Activated CD4-positive, alpha-beta T cell treated with anti-CD3 and anti-CD28 coated beads, Interleukin-2, amount 50 U/mL, for 24 hours (primary cell): ENCODE measurements around the gene RAB27B.

Experiments used
- DNase-seq, 2 donors: peaks; one replicate each; pipeline ENCODE4 v3.0.0-alpha.2; 2020; ENCODE audit warnings: low read depth in 1 of 2, low spot score in 1 of 2

RAB27B gene

DNA sequence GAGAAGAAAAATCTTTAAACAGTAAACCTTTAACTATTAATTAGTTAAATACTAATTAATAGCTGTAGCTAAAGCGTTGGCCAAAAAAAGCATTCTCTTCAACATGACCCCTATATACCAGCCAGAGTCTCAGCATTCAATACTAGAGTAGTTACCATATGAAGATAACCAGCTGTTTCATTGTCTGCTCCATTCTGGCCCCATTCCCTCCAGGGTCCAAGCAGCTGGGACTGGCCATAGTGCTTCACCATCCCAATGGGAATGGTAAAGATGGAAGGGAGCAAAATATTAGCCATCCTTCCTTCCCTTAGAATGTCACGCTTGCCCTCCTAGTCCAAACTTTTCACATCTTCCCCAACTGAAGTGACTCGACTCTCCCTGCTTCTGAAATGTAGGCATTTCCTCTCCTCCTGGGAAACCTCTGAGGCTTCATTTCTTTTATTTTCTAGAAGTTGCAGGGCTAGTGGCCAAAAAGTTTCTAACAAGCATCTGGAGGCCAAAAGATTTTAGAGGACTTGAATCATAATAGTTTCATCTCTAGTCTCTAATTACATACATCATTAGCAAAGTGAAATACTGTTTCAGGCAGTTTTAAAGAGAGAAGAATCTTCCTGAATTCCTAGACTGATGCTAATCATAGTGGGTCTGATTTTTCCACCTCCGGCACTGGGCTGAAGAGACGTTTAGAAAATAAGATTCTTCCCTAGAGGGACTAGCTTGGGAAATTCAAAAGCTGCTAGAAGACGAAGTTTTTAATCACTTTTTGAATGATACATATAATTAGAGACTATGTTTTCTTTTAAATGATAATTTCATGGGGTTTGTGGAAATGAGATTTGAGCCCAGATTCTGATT lies 78.3 kb downstream of the RAB27B start:
- no peak for DNase-seq

DNA sequence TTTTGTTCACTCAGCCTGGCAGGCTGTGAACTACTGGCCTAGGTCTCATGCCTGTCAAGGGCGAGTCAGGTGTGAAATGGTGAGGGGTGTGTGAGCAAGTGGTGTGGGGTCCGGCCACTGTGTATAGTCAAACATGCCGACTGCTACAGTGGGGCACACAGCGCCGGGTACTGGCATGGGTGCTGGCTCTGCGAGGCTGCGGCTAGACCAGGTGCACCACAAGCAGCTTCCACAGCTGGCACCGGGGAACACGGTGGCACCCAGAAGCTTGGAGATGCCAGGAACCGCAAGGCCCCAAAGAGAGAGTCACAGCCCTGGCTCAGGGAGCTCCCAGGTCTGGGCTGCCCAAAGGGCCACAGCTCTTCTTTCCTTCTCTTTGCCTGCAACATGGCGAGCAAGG lies 81.3 kb downstream of the RAB27B start:
- DNase-seq = no peak

DNA sequence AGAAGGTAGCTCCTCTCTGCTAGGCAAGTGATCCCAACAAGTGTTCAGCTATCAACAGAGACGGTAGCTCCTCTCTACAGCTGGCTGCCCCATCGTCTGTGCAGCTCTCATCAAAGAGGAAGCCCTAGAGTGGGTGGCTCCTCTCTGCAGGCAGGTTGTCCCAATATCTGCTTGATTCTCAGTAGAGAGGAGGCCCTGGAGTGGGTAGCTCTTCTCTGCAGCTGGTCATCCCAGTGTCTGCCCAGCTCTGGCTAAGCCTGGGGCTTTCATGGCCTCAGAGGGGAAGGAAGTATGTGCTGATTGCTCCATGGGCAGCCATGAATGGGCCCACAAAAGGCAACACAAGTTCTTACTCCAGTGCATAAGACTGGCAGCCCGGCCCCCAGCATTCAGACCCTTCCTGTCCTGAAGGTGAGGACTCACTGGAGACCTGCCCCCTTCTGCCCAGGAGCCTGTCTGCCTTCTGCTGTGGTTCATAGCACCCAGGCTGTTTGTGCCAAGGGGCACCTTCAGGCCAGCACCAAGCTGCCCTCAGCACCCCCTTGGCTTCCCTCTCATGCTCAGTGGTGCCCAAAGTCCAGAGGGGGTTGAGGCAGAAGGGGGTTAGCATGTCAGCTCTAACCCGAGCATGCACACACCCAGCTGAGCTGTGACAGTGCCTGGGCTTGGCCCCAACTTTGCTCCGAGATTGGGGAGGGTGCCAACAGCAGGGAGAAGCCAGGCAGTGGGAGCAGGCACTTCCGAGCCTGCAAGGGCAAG lies 82.1 kb downstream of the RAB27B start:
- no peak for DNase-seq

DNA sequence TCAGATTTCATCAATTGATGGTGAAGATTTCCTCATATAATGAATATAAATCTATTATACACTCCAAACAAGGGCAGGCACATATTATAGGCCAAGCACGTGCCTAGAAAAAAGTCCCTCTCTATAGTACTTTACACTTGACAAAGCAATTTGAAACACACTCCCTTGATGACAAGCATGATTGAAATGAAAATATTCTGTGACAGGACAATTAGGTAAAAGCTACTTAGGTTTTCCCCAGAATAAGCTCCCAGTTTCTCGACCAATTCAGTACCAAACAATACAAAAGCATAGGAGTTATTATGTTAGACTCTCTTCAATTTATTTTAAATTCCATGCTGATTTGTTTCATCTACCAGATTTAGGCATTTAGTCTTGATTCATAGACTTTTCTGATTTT lies 83.3 kb downstream of the RAB27B start:
- no peak for DNase-seq

DNA sequence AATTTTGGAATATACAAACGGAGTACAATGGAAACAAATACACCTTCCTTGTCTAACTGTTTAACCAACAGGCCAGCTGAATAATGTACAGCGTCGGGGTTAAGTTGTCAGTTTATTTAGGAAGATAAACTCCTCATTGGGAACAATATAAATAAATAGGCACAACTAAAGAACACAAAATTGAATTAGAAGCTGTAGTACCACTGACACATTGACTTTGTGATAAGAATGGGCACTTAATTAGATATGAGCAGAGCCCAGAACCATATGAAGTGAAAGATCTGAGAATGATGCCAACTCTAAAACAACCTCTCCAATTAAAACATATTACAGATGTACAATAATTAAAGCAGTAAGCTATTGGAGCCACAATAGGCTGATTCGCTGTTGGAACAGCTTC lies 86.5 kb downstream of the RAB27B start:
- DNase-seq = no peak

DNA sequence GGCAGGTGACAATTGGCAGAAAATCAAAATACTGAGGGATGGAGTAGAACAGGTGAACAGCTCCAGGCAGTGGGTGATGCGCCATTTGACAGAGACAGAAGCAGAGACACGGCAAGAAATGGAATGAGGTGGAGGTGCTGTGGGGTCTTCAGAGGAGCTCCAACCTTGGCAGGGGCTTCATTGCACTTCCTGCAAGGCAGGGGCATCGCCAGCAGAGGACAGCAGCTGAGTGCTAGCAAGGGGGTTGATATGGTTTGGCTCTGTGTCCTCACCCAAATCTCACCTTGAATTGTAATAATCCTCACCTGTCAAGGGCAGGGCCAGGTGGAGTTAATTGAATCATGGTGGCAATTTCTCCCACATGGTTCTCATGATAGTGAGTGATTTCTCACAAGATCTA lies 88.2 kb downstream of the RAB27B start:
- no peak for DNase-seq

DNA sequence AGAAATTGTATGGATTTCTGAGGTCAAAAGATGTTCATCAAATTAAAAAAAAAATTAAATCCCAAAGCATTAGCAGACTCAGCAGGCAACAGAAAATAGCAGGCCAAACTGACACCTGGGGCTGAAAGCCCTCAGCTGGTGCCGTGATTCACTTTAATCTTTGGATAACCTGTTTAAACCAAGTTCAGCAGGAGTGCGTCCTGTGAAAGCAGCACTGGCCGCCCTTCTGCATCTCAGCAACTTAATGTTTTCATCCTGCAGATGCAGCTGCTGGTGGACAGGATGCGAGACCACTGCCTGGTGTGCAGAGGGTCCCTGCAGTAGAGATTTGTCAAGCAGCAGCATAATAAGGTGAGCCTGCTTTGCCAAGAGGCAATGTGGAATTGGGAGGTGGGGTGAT lies 89.8 kb downstream of the RAB27B start:
- no peak for DNase-seq

DNA sequence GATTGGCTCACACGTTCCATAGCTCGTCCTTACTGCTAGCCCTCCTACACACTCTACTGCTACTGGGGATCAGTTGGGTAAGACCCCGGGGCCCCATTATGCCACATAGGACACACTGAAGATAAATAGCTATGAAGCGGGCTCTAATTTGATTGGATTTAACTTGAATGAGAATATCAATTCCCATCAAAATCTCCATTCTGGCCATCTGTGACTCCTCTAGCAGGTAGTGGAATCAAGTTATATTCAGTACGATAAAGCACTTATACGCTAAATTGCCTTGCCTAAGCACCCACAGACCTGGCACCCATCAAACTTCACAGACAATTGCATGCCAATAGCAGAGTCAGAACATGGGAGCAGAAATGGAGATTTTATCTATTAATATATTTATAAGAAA lies 91.1 kb downstream of the RAB27B start:
- no peak for DNase-seq

DNA sequence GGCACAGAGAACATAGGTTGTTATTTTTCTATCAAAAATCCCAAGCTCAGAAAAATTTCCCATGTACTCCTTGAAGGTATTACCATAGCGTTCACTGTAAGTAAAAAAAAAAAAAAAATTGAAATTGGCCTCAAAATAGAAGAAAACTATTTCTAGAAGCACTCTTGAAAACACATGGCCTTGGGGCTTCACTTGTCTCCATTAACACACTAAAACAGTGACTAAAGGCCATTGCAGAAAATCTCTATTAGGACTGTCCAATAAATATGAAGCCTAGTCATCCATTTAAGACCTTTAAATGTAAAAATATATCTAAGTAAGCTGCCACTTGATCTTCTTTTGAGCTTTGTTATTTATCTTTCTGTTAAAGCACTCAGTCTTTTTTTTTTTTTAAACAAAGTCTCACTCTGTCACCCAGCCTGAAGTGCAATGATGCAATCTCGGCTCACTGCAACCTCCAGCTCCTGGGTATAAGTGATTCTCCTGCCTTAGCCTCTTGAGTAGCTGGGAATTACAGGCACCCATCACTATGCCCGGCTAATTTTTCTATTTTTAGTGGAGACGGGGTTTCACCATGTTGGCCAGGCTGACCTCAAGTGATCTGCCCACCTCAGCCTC lies 95.2 kb downstream of the RAB27B start:
- DNase-seq = no peak

DNA sequence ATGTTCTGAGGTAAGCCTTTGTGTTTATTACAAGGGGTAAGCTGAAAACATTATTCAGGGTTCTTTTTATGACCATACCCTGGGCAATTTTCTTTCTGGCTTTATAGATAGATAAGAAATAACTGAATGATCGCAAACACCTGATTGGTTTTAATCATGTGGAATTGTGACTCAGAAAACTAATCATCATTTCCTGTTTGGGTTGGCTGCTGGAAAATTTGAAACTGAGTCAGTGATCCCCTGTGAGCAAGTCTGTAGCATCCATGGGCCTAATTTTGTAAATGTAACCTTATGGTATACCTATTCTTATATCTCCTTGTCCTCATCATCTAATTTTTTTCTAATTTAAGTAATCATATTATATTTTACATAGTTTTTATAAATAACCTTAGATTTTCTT lies 96.7 kb downstream of the RAB27B start:
- DNase-seq = no peak

DNA sequence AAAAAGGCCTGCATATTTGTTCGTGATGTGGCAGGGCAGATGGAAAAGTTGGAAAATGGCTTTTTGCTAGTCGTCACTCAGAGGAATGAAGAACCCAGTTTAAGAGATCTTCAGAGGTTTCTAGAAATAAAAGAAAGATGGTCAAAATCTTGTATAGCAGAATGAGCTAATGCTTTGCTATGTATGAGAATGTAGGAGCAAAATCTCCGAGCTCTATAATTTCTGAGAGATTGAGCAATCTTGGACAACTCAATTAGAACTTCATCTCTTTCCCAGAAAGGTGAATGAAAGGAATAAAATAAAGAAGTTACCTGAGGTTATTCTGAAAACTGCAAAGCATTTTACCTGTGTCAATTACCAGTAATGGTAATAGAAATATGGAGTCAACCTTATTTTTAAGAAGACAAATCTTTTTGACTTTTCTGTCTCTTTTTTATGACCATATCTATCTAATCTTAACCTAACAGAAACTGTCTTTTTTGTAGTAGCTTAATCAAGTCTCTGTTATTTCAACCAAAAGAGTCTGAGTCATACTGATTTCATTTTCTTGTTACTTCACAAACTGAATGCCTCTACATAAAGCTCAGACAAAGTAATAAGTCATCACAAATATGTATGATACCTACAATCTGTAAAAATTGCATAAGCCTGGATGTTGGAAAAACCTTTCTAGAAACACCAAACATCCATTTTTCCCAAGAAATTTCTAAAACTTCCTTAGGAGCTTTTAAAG lies 98.5 kb downstream of the RAB27B start:
- no peak for DNase-seq

DNA sequence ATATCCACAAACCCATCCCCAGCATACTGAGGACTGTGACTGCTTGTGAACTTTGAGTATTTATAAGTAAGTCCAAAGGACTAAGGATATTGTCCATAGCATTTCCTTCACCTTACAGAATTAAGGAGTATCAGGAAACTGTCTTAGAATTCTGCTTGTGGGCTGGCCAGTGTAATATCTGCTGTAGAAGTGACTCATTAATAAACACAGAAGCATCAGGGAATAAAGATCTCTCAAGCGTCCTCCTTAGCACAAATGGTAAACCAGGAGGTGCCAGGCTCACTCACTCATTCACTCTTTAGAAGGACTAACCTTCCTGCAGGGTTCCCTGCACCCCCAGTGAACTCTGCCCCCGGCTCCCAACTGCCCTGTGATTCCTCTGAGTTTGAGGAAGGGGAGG lies 100.0 kb downstream of the RAB27B start:
- no peak for DNase-seq

DNA sequence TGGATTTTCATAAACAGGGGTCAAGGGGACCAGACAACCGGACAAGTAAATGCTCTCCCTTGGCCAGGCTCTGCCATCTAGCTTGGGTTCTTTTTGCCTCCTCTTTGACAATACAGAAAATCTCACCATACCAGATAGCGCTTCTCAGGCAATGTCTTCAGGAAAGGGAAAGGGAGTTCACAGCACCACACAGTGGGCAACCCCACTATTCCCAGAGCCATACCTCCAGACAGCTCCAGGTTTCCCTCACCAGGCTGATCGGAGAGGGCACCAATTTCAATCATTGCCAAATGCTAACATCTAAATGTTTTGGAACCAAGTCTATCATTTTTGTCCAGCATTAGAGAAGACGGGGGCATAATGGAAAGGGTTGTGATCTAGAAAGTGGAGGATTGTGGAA lies 102.9 kb downstream of the RAB27B start:
- DNase-seq = no peak

DNA sequence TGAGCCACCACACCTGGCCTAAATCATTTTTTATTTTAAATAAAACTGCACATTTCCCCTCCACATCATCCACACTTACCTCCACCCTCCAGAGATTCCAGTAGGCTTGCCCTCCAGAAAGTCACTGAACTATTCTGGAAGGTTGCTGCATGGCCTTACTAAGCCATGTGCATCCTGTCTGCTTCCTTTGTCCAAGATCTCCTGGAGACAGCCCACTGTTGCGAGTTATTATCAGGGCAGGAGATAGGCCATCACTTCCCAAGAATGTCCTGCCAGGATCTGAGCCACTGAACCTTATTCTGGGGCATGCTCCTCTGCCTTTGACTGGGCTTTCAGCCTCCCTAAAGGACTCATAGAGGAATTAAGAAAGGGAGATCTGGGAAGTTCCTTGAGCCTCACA lies 104.2 kb downstream of the RAB27B start:
- no peak for DNase-seq

DNA sequence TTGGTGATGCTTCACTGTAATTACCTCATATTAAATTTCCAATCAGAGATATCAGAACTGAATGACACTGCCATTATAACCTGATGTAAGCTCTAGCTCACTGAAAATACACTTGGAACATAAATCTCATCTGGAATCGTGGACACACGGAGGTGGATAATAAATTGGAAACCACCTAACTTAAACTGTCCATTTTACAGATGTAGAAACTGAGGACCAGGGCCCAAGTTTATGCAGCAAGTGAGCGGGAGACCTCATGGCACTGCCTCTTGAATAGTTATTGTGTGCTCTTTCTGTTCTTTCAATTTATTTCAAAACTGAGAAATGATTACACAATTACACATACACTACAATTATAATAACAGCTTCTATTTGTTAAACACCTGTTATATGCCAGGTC lies 110.2 kb downstream of the RAB27B start:
- no peak for DNase-seq

DNA sequence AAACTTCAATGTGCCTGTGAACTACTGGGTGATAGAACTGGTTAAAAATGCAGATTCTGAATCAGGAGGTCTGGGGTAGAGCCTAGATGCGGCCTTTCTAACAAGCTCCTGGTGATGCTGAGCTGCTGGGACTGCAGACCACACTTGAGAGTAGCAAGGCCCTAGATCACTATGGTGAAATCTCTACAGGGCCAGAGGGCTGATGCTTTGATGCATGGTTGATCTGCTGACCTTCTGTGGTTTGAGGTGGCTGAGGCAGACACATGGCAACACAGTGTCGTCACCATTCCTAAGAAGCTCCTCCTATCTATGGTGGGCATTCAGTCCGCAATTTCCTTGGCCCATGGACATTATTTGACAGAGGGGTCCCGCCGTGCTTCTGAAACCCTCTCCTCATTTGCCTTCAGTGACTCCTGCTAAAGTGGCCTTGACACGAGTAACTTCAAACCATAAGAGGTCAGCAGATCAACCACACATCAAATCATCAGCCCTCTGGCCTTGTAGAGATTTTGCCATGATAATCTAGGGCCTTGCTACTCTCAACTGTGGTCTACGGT lies 111.2 kb downstream of the RAB27B start:
- no peak for DNase-seq

DNA sequence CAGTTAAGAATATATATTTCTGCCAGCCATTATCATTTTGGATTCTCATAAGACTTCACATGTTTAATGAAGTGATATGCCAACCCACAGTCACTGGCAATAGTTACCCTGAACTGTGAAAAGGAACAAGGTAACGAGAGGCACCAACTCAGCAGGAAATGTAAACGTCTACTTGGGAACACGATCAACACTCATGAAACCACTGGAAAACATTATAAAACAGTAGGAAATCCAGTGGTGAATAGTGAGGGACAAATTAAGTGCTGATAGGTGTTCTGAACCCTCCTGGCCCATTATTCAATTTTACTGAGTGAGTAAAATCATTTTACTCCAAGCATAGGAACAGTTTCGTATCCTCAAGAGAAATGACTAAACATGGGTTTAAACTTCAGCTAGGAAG lies 113.9 kb downstream of the RAB27B start:
- DNase-seq = no peak

DNA sequence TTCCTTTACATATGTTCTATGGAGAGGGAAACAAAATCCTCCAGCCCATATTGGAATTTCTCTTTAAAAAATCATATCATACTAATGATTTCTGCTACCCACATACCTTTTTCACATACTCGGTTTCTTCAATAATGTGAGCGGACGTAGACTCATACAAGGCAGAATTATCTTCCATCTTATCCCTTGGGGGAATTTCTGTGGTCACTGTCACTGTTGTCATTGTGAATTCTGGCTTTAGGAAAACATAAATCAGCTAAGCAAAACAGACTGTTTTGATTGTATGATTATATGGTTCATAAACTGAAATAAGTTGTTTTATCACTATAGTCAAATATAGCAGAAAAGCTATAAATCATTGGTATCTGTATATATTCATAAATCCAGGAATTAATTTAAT lies 114.3 kb downstream of the RAB27B start:
- DNase-seq = no peak
